DND-41 (cell line): ENCODE measurements around the gene NDUFB2.
"Not testable (repeated sequence)": the region's sequence is repeated elsewhere in the genome, so short reads cannot be mapped to it uniquely, and the experiment has no call there.

Experiments used
- CTCF ChIP-seq: IDR thresholded peaks from 2 replicates; pipeline ENCODE4 v1.5.1; 2012; ENCODE audit warnings: borderline replicate concordance, low read length, moderate library complexity, mild to moderate bottlenecking; ENCODE audit not compliant: poor library complexity, severe bottlenecking; ENCODE audit errors: extremely low read depth
- EZH2 ChIP-seq: IDR thresholded peaks from 3 replicates; pipeline ENCODE4 v1.6.1; 2012; ENCODE audit warnings: borderline replicate concordance, low read depth, mild to moderate bottlenecking, moderate library complexity, low read length, inconsistent platforms; ENCODE audit not compliant: severe bottlenecking

GRCh38 chr7:140743255-140743654 lies 46.7 kb downstream of the NDUFB2 start:
- not testable (repeated sequence) for TF ChIP-seq CTCF, EZH2
